GM12873 (cell line): Measurements from ENCODE around the gene ELMO2.

Experiments used
- CTCF ChIP-seq: IDR thresholded peaks from 2 replicates; pipeline ENCODE4 v1.5.1; 2012; ENCODE audit warnings: low read depth, mild to moderate bottlenecking, moderate library complexity, low read length, control low read depth; ENCODE audit not compliant: insufficient read depth; ENCODE audit errors: missing control alignments

ELMO2 gene

GRCh38 chr20:46406200-46406985 lies at the start of gene ELMO2:
TSS of gene ELMO2 (minus strand) at chr20:46406615. CDS start at chr20:46394482, 12,133 bp downstream.
- no peak for TF ChIP-seq CTCF

- TF ChIP-seq CTCF: no peak
Measured at GRCh38 chr20:46455729-46456128, 49.3 kb upstream of the ELMO2 start.

- TF ChIP-seq CTCF: no peak
Measured at GRCh38 chr20:46446851-46447250, 40.4 kb upstream of the ELMO2 start.

GRCh38 chr20:46439837-46440236 lies 33.4 kb upstream of the ELMO2 start:
- TF ChIP-seq CTCF: no peak

GRCh38 chr20:46438156-46438750 lies 31.8 kb upstream of the ELMO2 start:
- TF ChIP-seq CTCF: peak; percentile 47

- TF ChIP-seq CTCF: no peak
Measured at GRCh38 chr20:46435146-46435545, 28.7 kb upstream of the ELMO2 start.

- no peak for TF ChIP-seq CTCF
Measured at GRCh38 chr20:46434597-46434996, 28.2 kb upstream of the ELMO2 start.
